ENCODE results near the gene ZNF839. TPM values are rescaled to one million over a fixed set of nuclear protein-coding genes. Genes with fewer than 3 reads are reported as not detected.

Gene ZNF839
- total RNA-seq (2022; extraction: Qiagen RNA extraction; ENCODE audit: low read depth), result 5.9 to 7.7 TPM (median 6.7 TPM) in 5 replicates

GRCh38 chr14:102319351-102320032, at the start of gene ZNF839:
ZNF839 (plus strand) TSS chr14:102319746; CDS start chr14:102319766, 20 bp downstream.

GRCh38 chr14:102304611-102305506, 14.7 kb upstream of the ZNF839 start, which contains the start of gene MOK:
MOK (minus strand) TSS chr14:102305164; CDS start chr14:102304968, 196 bp downstream.

GRCh38 chr14:102362545-102363181, 43.1 kb downstream of the ZNF839 start, which contains the start of the genes CINP and TECPR2:
CINP (minus strand) TSS chr14:102362890; CDS start chr14:102362851, 39 bp downstream.
TECPR2 (plus strand) TSS chr14:102362941; CDS start chr14:102376722, 13,781 bp downstream.

Other genes with a start within 250 kb of the ZNF839 start
- 693 to 953 TPM (median 747 TPM) in 5 replicates for gene HSP90AA1, start 232.7 kb upstream of the ZNF839 start, total RNA-seq (2022; extraction: Qiagen RNA extraction; ENCODE audit: low read depth)
- gene WDR20, start 179.8 kb upstream of the ZNF839 start, total RNA-seq (2022; extraction: Qiagen RNA extraction; ENCODE audit: low read depth), result 20.1 to 23.4 TPM (median 22.4 TPM) in 5 replicates
- 20.5 to 26.1 TPM (median 22.5 TPM) in 5 replicates for gene MOK, start 14.6 kb upstream of the ZNF839 start, total RNA-seq (2022; extraction: Qiagen RNA extraction; ENCODE audit: low read depth)
- gene CINP, start 43.1 kb downstream of the ZNF839 start, total RNA-seq (2022; extraction: Qiagen RNA extraction; ENCODE audit: low read depth), result 54.9 to 65.3 TPM (median 60.8 TPM) in 5 replicates
- gene TECPR2, start 43.2 kb downstream of the ZNF839 start, total RNA-seq (2022; extraction: Qiagen RNA extraction; ENCODE audit: low read depth), result 5.1 to 9.4 TPM (median 7.2 TPM) in 5 replicates
- 5.2 to 11.0 TPM (median 9.9 TPM) in 5 replicates for gene ANKRD9, start 190.0 kb downstream of the ZNF839 start, total RNA-seq (2022; extraction: Qiagen RNA extraction; ENCODE audit: low read depth)

Data from A549 treated with GW870086 at 1 μM for 4 hours (cell line).